HG02759 (cell line): ENCODE data around the gene SLC7A5.
"Not testable (repeated sequence)": the region's sequence is repeated elsewhere in the genome, so short reads cannot be mapped to it uniquely, and the experiment has no call there.

Experiments used
- ATAC-seq: cut with Tn5 transposase; IDR thresholded peaks from one replicate; pipeline ENCODE4 v1.9.1; 2021; ENCODE audit warnings: mild to moderate bottlenecking, moderate library complexity; ENCODE audit not compliant: unreplicated experiment

Gene SLC7A5

DNA sequence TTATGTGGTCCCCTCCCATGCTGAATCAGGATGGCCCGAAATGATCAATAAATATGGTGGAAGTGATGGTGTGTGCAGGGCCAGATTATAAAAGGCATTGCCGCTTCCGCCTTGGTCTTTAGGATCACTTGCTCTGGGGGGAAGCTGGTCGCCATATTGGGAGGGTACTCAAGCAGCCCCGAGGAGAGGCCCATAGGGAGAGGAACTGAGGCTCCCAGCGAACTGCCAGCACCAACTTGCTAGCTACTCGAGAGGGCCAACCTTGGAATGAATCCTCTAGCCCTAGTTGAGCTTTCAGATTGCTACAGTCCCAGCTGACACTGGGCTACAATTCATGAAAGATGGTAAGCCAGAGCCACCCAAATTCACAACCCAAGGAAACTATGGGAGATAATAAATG lies 19.0 kb upstream of the SLC7A5 start:
- ATAC-seq, result not testable (repeated sequence)

GRCh38 chr16:87887931-87888330 lies 18.6 kb upstream of the SLC7A5 start:
- not testable (repeated sequence) for ATAC-seq

- ATAC-seq, result not testable (repeated sequence)
Observed at GRCh38 chr16:87885371-87885967, 16.2 kb upstream of the SLC7A5 start.

DNA sequence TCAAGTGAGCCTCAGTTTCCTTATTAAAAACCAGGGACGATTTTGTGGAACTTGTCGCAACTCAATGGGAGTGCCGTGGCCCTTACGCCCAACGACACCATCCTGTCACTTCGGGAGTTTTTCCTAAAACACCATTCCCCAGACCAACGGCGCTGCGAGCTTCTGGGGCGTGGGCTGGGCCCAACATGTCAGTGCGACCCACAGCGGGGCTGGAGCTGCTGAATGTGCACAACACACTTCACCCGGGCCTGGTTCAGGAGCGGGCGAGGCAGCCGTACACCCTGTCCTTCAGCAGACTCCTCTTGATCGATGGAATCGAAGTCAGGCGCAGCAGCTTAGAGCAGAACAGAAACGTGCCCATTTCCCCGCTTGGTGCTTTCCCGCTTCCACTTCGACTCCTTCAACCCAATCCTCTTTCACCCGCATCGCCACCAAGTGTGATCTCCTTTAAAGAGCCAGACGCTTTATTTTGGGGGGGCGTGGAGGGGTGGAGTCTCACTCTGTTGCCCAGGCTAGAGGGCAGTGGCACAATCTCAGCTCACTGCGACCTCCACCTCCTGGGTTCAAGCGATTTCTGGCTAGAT lies 13.2 kb upstream of the SLC7A5 start:
- no peak for ATAC-seq

GRCh38 chr16:87881324-87882200 lies 12.3 kb upstream of the SLC7A5 start:
- ATAC-seq, result no peak

DNA sequence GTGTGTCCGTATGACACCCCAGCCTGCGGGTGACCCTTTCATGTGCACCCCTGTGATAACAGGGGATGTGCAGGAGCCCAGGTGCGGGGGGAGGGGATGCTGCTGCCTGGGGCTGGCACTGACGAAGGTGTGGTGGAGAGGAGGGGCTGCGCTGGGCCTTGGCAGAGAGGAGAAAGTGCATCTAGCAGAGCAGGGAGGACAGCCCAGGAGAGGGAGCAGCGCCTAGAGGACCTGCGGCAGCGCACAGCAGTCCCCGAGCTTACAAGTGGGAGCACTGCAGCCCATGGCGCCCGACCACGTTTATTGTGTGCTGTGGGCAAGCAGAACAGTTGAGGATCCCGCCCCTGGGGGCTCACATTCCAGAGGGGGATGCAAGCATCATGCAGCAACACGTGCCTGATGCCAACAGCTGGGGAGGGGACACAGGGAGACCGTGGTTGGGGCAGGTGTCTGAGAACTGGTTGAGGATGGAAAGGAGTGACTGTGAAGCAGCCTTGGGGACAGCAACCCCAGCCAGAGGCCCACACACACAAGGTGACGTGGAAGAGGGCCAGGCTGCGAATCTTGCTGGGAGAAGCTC lies 10.9 kb upstream of the SLC7A5 start:
- no peak for ATAC-seq

GRCh38 chr16:87879411-87880013 lies 10.2 kb upstream of the SLC7A5 start:
- ATAC-seq, result not testable (repeated sequence)

DNA sequence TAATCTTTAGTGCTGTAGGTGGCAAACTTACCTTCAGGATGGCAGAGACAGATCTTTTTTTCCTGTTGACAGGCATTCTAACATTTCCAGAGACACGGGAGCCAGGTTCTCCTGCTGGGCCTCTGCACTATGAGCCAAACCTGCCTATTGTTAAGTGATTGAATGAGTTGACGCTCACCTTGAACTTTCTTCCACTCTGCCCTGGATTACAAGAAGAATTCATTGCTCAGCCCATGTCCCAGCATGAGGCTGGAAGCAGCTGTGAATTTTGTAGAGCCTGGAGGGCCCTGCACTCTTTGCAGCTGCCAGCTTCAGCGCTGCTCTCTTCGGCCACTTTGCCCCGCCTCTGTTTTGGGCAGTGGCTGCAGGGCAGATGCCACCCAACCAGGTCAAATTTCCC lies 9.4 kb upstream of the SLC7A5 start:
- no peak for ATAC-seq

GRCh38 chr16:87877942-87878507 lies 8.7 kb upstream of the SLC7A5 start:
- no peak for ATAC-seq

DNA sequence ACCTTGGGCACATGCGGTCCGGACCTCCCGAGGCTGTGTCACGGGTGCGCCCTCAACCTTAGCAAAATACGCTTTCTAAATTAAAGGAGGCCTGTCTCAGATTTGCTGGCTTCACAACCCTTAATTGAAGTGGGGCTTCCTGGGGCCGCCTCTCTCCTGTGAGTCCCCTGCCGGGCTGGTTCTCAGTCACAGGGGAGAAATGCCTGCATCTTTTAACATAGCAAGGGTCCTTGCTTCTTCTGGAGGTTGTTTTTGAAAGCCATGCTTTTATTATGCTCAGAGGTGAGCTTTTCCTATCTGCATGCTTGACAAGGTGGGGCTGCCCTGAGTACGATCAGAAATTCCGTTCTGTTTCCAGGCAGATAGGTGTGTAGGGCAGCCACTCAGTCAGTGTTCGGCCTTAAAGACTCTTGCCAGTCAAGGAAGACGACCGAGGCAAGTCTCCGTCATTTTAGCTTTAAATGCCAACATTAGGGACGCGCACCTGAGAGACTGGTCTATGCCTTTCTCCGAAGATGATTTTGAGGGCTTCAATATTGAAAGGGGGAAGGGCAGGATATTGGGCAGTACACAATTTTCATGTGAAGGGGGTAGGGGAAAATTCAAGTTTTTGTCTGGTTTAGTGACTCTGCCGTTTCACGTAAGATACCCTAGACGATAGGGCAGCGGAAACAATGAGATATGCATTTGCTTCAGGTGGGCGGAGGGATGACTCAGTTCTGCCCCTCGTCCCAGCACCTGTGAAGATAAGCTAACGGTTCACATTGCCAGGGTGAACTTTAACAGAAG lies 5.5 kb upstream of the SLC7A5 start:
- ATAC-seq, result no peak

DNA sequence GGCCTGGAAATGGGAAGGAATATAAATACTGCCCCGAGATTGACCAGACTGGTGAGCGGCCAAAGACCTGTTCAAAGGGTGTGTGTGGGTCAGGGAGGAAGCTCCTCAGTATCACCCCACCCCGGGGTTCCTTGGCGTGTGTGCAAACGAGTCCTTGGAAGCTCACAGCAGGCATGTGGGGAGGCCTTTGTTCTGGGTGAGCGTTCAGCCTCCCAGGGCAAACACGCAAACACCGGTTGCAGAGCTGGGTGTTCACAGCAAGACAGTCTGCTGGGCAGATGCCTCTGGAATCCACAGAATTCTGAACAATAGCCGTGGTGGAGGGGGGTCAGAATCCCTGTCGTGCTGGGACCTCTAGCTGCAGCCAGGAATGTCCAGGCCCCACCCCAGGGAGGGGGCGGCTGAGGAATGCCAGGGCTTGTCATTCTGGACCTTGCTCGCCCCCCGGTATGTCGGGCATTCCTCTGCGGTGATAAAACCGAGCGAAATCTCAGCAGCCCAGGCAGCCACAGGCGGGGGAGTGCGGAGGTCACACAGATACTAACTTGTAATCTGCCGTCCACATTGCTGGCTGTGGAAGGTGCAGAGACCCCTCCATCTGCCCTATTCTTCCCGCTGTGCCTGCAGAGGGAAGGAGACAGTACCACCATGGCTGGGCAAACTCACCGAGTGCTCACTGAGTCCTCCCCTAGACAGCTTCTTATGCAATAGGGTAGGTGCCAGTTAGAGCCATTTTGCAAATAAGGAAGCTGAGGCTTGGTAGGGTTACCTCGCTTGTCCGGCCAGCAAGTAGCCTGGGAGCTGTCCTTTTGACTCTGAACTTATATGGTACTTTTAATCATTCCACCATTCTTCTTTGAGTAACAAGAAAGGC lies 1.3 kb upstream of the SLC7A5 start:
- ATAC-seq, result not testable (repeated sequence)

- not testable (repeated sequence) for ATAC-seq
Observed at GRCh38 chr16:87869879-87870417, 641 bp upstream of the SLC7A5 start.

GRCh38 chr16:87868254-87869029 lies 865 bp downstream of the SLC7A5 start:
- peak; percentile 23 for ATAC-seq

DNA sequence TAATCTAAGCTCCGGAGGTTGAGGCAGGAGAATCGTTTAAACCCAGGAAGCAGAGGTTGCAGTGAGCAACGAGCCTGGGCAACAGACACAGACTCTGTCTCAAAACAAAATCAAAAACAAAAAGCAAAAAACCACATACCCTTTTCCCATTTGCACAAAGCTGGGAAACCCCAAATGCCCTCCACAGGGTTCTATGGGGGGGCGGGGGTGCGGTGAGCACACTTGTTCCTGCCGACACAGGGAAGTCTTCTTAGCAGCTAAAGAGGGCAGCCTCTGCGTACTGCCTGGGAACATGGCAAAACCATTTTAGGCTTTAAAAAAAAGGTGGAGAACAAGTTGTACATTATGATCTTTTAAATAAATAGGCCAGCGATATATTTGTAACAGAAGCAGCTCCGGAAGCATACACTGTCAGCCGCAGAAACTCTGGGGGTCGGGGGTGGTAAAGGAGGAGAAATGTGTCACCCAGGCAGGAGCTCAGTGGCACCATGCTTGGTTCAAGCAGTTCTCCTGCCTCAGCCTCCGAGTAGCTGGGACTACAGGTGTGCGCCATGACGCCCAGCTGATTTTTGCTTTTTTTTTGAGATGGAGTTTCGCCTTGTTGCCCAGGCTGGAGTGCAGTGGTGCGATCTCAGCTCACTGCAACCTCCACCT lies 3.3 kb downstream of the SLC7A5 start:
- not testable (repeated sequence) for ATAC-seq

DNA sequence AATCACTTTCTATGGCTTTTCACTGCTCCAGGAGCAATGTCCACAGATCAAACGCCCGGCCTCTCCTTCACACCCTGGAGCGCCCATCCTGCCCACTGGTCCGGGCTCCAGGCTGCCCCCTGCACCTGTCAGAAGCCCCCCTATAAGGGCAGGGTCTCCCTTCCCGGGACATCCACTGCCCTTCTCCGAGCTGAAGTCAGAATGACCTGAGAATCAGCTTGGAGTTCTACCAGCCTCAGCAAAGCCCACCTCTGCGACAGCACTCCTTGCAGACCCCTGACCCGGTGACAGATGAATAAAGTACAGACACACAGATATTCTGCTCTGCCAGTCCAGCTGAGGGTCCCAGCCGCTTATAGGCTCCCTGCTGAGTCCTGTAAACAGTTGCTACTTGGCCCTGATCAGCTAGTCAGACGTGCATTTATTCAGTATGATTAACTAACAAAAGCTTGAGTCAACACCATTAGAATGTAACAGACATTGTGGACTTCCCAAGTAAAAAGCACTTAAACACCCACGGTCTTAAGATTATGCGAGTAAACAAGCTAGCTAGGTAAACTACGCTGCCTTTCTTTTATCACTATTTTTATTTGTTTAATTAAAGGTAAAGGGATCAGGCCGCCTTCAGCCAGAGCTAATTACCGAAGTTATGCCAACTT lies 4.8 kb downstream of the SLC7A5 start:
- no peak for ATAC-seq

DNA sequence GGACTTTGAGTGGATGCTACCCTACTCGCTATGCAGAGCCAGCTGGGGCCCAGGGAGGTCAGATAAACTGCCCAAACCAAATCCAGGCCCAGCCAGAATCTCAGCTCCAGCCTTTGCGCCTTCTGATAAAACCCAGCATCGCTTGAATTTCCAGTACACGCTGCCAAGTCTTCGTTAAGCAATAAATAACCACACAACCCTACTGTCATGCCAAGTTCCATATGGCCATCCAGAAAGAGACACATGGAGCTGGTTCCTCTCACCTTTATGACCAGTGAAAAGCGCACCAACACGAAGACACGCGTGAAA lies 6.0 kb downstream of the SLC7A5 start:
- not testable (repeated sequence) for ATAC-seq
